Measurements from ENCODE around the gene SEPTIN10.

SEPTIN10 gene

GRCh38 chr2:109523536-109524361, 90.0 kb downstream of the SEPTIN10 start:
- no peak for TF ChIP-seq TARDBP (IDR thresholded peaks at IDR 0.05)
- no peak for TF ChIP-seq LEF1 (IDR thresholded peaks at IDR 0.05; ENCODE audit: borderline replicate concordance)
- TF ChIP-seq CTBP1 (IDR thresholded peaks at IDR 0.05; ENCODE audit: borderline replicate concordance) = no peak
- TF ChIP-seq ZNF384 (IDR thresholded peaks at IDR 0.05) = no peak
- TF ChIP-seq PKNOX1 (IDR thresholded peaks at IDR 0.05) = no peak
- no peak for TF ChIP-seq FOXM1 (IDR thresholded peaks at IDR 0.05; ENCODE audit: borderline replicate concordance)
- TF ChIP-seq ELF4 (IDR thresholded peaks at IDR 0.05) = no peak
- TF ChIP-seq FOXK2 (IDR thresholded peaks at IDR 0.05) = no peak
- TF ChIP-seq SUZ12 (IDR thresholded peaks at IDR 0.05) = no peak
- no peak for TF ChIP-seq ARNT (IDR thresholded peaks at IDR 0.05)
- TF ChIP-seq HDGF (IDR thresholded peaks at IDR 0.05; ENCODE audit: borderline replicate concordance) = no peak
- TF ChIP-seq BHLHE40 (IDR thresholded peaks at IDR 0.05; ENCODE audit: borderline replicate concordance) = no peak
- no peak for TF ChIP-seq L3MBTL2 (conservative IDR thresholded peaks at IDR 0.05)
- TF ChIP-seq SP1 (IDR thresholded peaks at IDR 0.05) = no peak
- ChIA-PET CTCF (interaction anchor here (0.7 to 1.1 kb wide), 3 partner anchors 23 to 391 kb away, joined by 3 to 5 read pairs (median 3); no protein-coding TSS in a partner anchor), POLR2A (interaction anchor here (0.9 kb wide), 1 partner anchor 9 kb away, joined by 3 read pairs; no protein-coding TSS in a partner anchor)
- DNase-seq (ENCODE audit: extremely low spot score) = no peak

- TF ChIP-seq FOXK2 (IDR thresholded peaks at IDR 0.05) (no peak), BHLHE40 (IDR thresholded peaks at IDR 0.05; ENCODE audit: borderline replicate concordance) (no peak), PKNOX1 (IDR thresholded peaks at IDR 0.05) (no peak), ARNT (IDR thresholded peaks at IDR 0.05) (no peak), LEF1 (IDR thresholded peaks at IDR 0.05; ENCODE audit: borderline replicate concordance) (no peak), TARDBP (IDR thresholded peaks at IDR 0.05) (no peak), ZNF384 (IDR thresholded peaks at IDR 0.05) (no peak), CTBP1 (IDR thresholded peaks at IDR 0.05; ENCODE audit: borderline replicate concordance) (no peak), HDGF (IDR thresholded peaks at IDR 0.05; ENCODE audit: borderline replicate concordance) (no peak), FOXA1 (IDR thresholded peaks at IDR 0.05) (no peak), SUZ12 (IDR thresholded peaks at IDR 0.05) (no peak), ELF4 (IDR thresholded peaks at IDR 0.05) (no peak), FOXM1 (IDR thresholded peaks at IDR 0.05; ENCODE audit: borderline replicate concordance) (no peak), NFRKB (IDR thresholded peaks at IDR 0.05) (no peak), L3MBTL2 (conservative IDR thresholded peaks at IDR 0.05) (no peak), SP1 (IDR thresholded peaks at IDR 0.05) (no peak)
- ChIA-PET POLR2A (no interaction called here), CTCF (no interaction called here)
- DNase-seq (ENCODE audit: extremely low spot score) = no peak
Observed at GRCh38 chr2:109523121-109523520, 90.6 kb downstream of the SEPTIN10 start.

GRCh38 chr2:109522063-109522374, 91.7 kb downstream of the SEPTIN10 start:
- DNase-seq (ENCODE audit: extremely low spot score) = no peak
- TF ChIP-seq SP1 (IDR thresholded peaks at IDR 0.05) (no peak), SUZ12 (IDR thresholded peaks at IDR 0.05) (no peak), ZNF384 (IDR thresholded peaks at IDR 0.05) (no peak), TARDBP (IDR thresholded peaks at IDR 0.05) (no peak), LEF1 (IDR thresholded peaks at IDR 0.05; ENCODE audit: borderline replicate concordance) (no peak), FOXA1 (IDR thresholded peaks at IDR 0.05) (no peak), FOXM1 (IDR thresholded peaks at IDR 0.05; ENCODE audit: borderline replicate concordance) (no peak), FOXK2 (IDR thresholded peaks at IDR 0.05) (no peak), PKNOX1 (IDR thresholded peaks at IDR 0.05) (no peak), CTBP1 (IDR thresholded peaks at IDR 0.05; ENCODE audit: borderline replicate concordance) (no peak), ARNT (IDR thresholded peaks at IDR 0.05) (no peak), L3MBTL2 (conservative IDR thresholded peaks at IDR 0.05) (no peak), HDGF (IDR thresholded peaks at IDR 0.05; ENCODE audit: borderline replicate concordance) (no peak), NFRKB (IDR thresholded peaks at IDR 0.05) (no peak), BHLHE40 (IDR thresholded peaks at IDR 0.05; ENCODE audit: borderline replicate concordance) (no peak), ELF4 (IDR thresholded peaks at IDR 0.05) (no peak)
- POLR2A ChIA-PET = no interaction called here
- CTCF ChIA-PET = interaction anchor here (0.6 to 0.9 kb wide), 2 partner anchors 209 to 214 kb away, joined by 3 to 4 read pairs; no protein-coding TSS in a partner anchor

- ChIA-PET POLR2A (no interaction called here), CTCF (interaction anchor here (0.6 to 0.9 kb wide), 2 partner anchors 210 to 214 kb away, joined by 3 to 4 read pairs; no protein-coding TSS in a partner anchor)
- TF ChIP-seq SUZ12 (IDR thresholded peaks at IDR 0.05) (no peak), PKNOX1 (IDR thresholded peaks at IDR 0.05) (no peak), NFRKB (IDR thresholded peaks at IDR 0.05) (no peak), SP1 (IDR thresholded peaks at IDR 0.05) (no peak), ELF4 (IDR thresholded peaks at IDR 0.05) (no peak), L3MBTL2 (conservative IDR thresholded peaks at IDR 0.05) (no peak), FOXM1 (IDR thresholded peaks at IDR 0.05; ENCODE audit: borderline replicate concordance) (no peak), FOXA1 (IDR thresholded peaks at IDR 0.05) (no peak), ARNT (IDR thresholded peaks at IDR 0.05) (no peak), HDGF (IDR thresholded peaks at IDR 0.05; ENCODE audit: borderline replicate concordance) (no peak), FOXK2 (IDR thresholded peaks at IDR 0.05) (no peak), LEF1 (IDR thresholded peaks at IDR 0.05; ENCODE audit: borderline replicate concordance) (no peak), CTBP1 (IDR thresholded peaks at IDR 0.05; ENCODE audit: borderline replicate concordance) (no peak), TARDBP (IDR thresholded peaks at IDR 0.05) (no peak), ZNF384 (IDR thresholded peaks at IDR 0.05) (no peak), BHLHE40 (IDR thresholded peaks at IDR 0.05; ENCODE audit: borderline replicate concordance) (no peak)
- no peak for DNase-seq (ENCODE audit: extremely low spot score)
Observed at GRCh38 chr2:109521233-109522062, 92.3 kb downstream of the SEPTIN10 start.

Measured in HEK293T (cell line).